Panc1 (cell line): ENCODE measurements around the gene DNAH9. TPM values are rescaled to one million over a fixed set of nuclear protein-coding genes. Genes with fewer than 3 reads are reported as not detected.

Experiments used
- ATAC-seq: fragments of 200-7000 bp; cut with Tn5 transposase; 2 replicates; pipeline ENCODE4 v1.9.1; 2020; ENCODE audit warnings: mild to moderate bottlenecking, moderate library complexity
- BruUV-seq: library from RNA; stranded (reverse); fragments of 400-500 nt; replicated peaks from 2 replicates; lab custom pipeline; 2021; lab: Mats Ljungman, UMichigan
- CTCF ChIA-PET: fragments of 300-600 bp; sonication (Branson Sonifier 250); formaldehyde crosslinking; loops from one replicate; lab custom pipeline; 2022; ENCODE audit warnings: antibody characterized with exemption; lab: Charles Lee
- POLR2A ChIA-PET: fragments of 300-600 bp; sonication (Branson Sonifier 250); formaldehyde crosslinking; loops from one replicate; lab custom pipeline; 2022; ENCODE audit warnings: antibody characterized with exemption; lab: Charles Lee
- DNase-seq: peaks from one replicate; pipeline ENCODE4 v3.0.0-alpha.2; 2010; ENCODE audit warnings: low read depth, low spot score
- H3K27ac ChIP-seq: 2 replicates; pipeline ENCODE4 v1.5.1; 2011; ENCODE audit warnings: mild to moderate bottlenecking, low read length, inconsistent platforms
- H3K27me3 ChIP-seq: fragments of 200-500 bp; sonication (Bioruptor generic); 2 replicates; pipeline ENCODE4 v1.6.0; 2014; ENCODE audit warnings: low read length, inconsistent platforms; ENCODE audit not compliant: control insufficient read depth, insufficient read depth
- H3K36me3 ChIP-seq: fragments of 200-500 bp; sonication (Bioruptor generic); 2 replicates; pipeline ENCODE4 v1.5.1; 2014; ENCODE audit warnings: inconsistent platforms, mild to moderate bottlenecking, low read length, moderate library complexity; ENCODE audit not compliant: control insufficient read depth, insufficient read depth
- H3K4me1 ChIP-seq: 2 replicates; pipeline ENCODE4 v1.5.1; 2011; ENCODE audit warnings: inconsistent platforms, mild to moderate bottlenecking, low read length, moderate library complexity; ENCODE audit not compliant: control insufficient read depth, insufficient read depth
- H3K4me3 ChIP-seq, 2 experiments: 2 replicates each; pipeline ENCODE4 v1.5.1; 2011 to 2012; ENCODE audit warnings: low read depth in 2 of 2, low read length in 2 of 2, mild to moderate bottlenecking in 2 of 2, inconsistent platforms in 1 of 2, moderate library complexity in 1 of 2
- H3K9me3 ChIP-seq: fragments of 200-500 bp; sonication (Bioruptor generic); 2 replicates; pipeline ENCODE4 v1.5.1; 2014; ENCODE audit warnings: low read depth, mild to moderate bottlenecking, inconsistent platforms, low read length, moderate library complexity; ENCODE audit not compliant: control insufficient read depth, insufficient read depth
- CTCF ChIP-seq: fragments of 450-650 bp; IDR thresholded peaks from 2 replicates; pipeline ENCODE4 v1.5.1; 2017; ENCODE audit warnings: mild to moderate bottlenecking
- POLR2AphosphoS5 ChIP-seq: IDR thresholded peaks from 2 replicates; pipeline ENCODE4 v1.6.1; 2012; ENCODE audit warnings: mild to moderate bottlenecking, low read depth, low read length, moderate library complexity
- REST ChIP-seq, 2 experiments: IDR thresholded peaks; 2 replicates each; pipeline ENCODE4 v1.6.1; 2011 to 2012; ENCODE audit warnings: low read depth in 2 of 2, control low read depth in 1 of 2, low read length in 1 of 2, mild to moderate bottlenecking in 1 of 2, moderate library complexity in 1 of 2; ENCODE audit not compliant: insufficient read depth in 1 of 2
- SIN3A ChIP-seq: IDR thresholded peaks from 2 replicates; pipeline ENCODE4 v1.6.1; 2012; ENCODE audit warnings: low read depth, mild to moderate bottlenecking, low read length, moderate library complexity, borderline replicate concordance; ENCODE audit not compliant: insufficient read depth
- TCF7L2 ChIP-seq: IDR thresholded peaks from 2 replicates; pipeline ENCODE4 v1.6.1; 2011; ENCODE audit warnings: mild to moderate bottlenecking, low read depth, low read length, inconsistent platforms
- in situ Hi-C: cut with HindIII; loops from 2 replicates; pipeline ENCODE4 v1.10.0; 2016; ENCODE audit warnings: low sequenced_read_pairs, low pct_unique_long_range_greater_than_20kb
- intact Hi-C: fragments of 100-400 bp; cut with micrococcal nuclease; formaldehyde crosslinking; loops from one replicate; pipeline ENCODE4 v1.10.0; 2022; ENCODE audit not compliant: unreplicated experiment
- total RNA-seq: library from RNA; stranded (reverse); gene quantifications from one replicate; pipeline ENCODE4 v1.2.1, GENCODE V29; 2021; ENCODE audit not compliant: unreplicated experiment

DNAH9 gene
- total RNA-seq, 1 experiment from 2014 or later, result not detected

- no TSS peak for BruUV-seq
- Histone ChIP-seq H3K4me3 (no peak overlapping the region), H3K4me1 (no peaks in the 10 kb centered on the region), H3K27ac (no peak overlapping the region), H3K36me3 (no peaks in the 10 kb centered on the region), H3K27me3 (no peaks in the 10 kb centered on the region), H3K9me3 (no peaks in the 10 kb centered on the region)
- DNase-seq (no peak), ATAC-seq (no peak)
- ChIA-PET POLR2A (no interaction called here), CTCF (no interaction called here)
- intact Hi-C loops, result loop anchor here (10.0 kb wide), 1 partner anchor 771 kb away; no protein-coding TSS in a partner anchor
- TF ChIP-seq TCF7L2, result no peak
- in situ Hi-C loops, result no loop called here
Measured at GRCh38 chr17:11645426-11645825, 47.2 kb downstream of the DNAH9 start.

- CTCF ChIA-PET, result no interaction called here
- Histone ChIP-seq H3K4me1 (no peaks in the 10 kb centered on the region), H3K4me3 (no peak overlapping the region)
Measured at GRCh38 chr17:11651089-11651488, 52.8 kb downstream of the DNAH9 start.

More at GRCh38 chr17:11651089-11651488, 52.8 kb downstream of the DNAH9 start:
- Histone ChIP-seq H3K36me3 (no peaks in the 10 kb centered on the region), H3K9me3 (no peaks in the 10 kb centered on the region), H3K27ac (no peak overlapping the region), H3K27me3 (no peaks in the 10 kb centered on the region)
- BruUV-seq, result no TSS peak
- TF ChIP-seq POLR2AphosphoS5 (no peak), TCF7L2 (no peak), SIN3A (no peak), REST (IDR thresholded peaks at IDR 0.05; ENCODE audit: insufficient read depth in 1 of 2, low read depth in 2 of 2, low read length in 1 of 2) (no peak), CTCF (no peak)
- POLR2A ChIA-PET, result no interaction called here
- DNase-seq, result no peak
- no peak for ATAC-seq
- in situ Hi-C loops (no loop called here), intact Hi-C loops (no loop called here)
